Natural killer cell (primary cell): ENCODE measurements around the gene TARP.

Experiments
- ATAC-seq, 3 donors: fragments of 150-1000 bp in 2 of 3; fragments of 200-7000 bp in 1 of 3; cut with Tn5 transposase; 1 replicate in 1 of 3; 2 replicates in 2 of 3; pipeline ENCODE4 v1.10.0; 2021; ENCODE audit warnings: mild to moderate bottlenecking in 2 of 3, moderate library complexity in 2 of 3
- DNase-seq, 2 donors: peaks; one replicate each; pipeline versions ENCODE4 v3.0.0 to v3.0.0-alpha.2; 2013 to 2021; ENCODE audit warnings: mixed read lengths in 1 of 2
- H3K27ac ChIP-seq: one replicate; pipeline ENCODE4 v1.5.1; 2013; ENCODE audit warnings: mild to moderate bottlenecking, low read length
- H3K27me3 ChIP-seq: one replicate; pipeline ENCODE4 v1.6.1; 2013; ENCODE audit warnings: low read length; ENCODE audit not compliant: control insufficient read depth, insufficient read depth
- H3K36me3 ChIP-seq: one replicate; pipeline ENCODE4 v1.6.1; 2013; ENCODE audit warnings: low read length; ENCODE audit not compliant: control insufficient read depth, insufficient read depth
- H3K4me1 ChIP-seq: one replicate; pipeline ENCODE4 v1.6.1; 2013; ENCODE audit warnings: low read length; ENCODE audit not compliant: control insufficient read depth, insufficient read depth
- H3K4me3 ChIP-seq: one replicate; pipeline ENCODE4 v1.5.1; 2013; ENCODE audit warnings: low read length
- H3K9me3 ChIP-seq: one replicate; pipeline ENCODE4 v1.6.1; 2013; ENCODE audit warnings: low read length; ENCODE audit not compliant: control insufficient read depth, insufficient read depth
- H3K27ac Mint-ChIP-seq, 2 donors: one replicate each; pipeline ENCODE4 v1.8.0; 2022; ENCODE audit warnings: mild to moderate bottlenecking in 2 of 2, mixed read lengths in 2 of 2, moderate library complexity in 1 of 2
- H3K27me3 Mint-ChIP-seq, 2 donors: one replicate each; pipeline ENCODE4 v1.8.0; 2022; ENCODE audit warnings: low read depth in 2 of 2, mixed read lengths in 2 of 2
- H3K36me3 Mint-ChIP-seq: one replicate; pipeline ENCODE4 v1.8.0; 2022; ENCODE audit warnings: mixed read lengths
- H3K4me1 Mint-ChIP-seq, 2 donors: one replicate each; pipeline ENCODE4 v1.8.0; 2022; ENCODE audit warnings: mixed read lengths in 2 of 2
- H3K4me3 Mint-ChIP-seq: one replicate; pipeline ENCODE4 v1.8.0; 2022; ENCODE audit warnings: mild to moderate bottlenecking, moderate library complexity, mixed read lengths
- H3K9me3 Mint-ChIP-seq, 2 donors: one replicate each; pipeline ENCODE4 v1.8.0; 2022; ENCODE audit warnings: mixed read lengths in 2 of 2
- WGBS: methylation state at CpG from one replicate; pipeline ENCODE4 v1.1.7; 2013; ENCODE audit warnings: missing lambda C conversion rate; ENCODE audit not compliant: insufficient coverage; 5-methylcytosine and 5-hydroxymethylcytosine counted together
- intact Hi-C: fragments of 100-400 bp; cut with micrococcal nuclease; formaldehyde crosslinking; loops from one replicate; pipeline ENCODE4 v1.14.2; 2022
- TF ChIP-seq, protein P1 (sequence below): fragments of 200-600 bp; IDR thresholded peaks from one replicate; pipeline ENCODE4 v1.8.0; 2022; ENCODE audit warnings: antibody characterized with exemption

The TARP gene

GRCh38 chr7:38315410-38315809, 42.0 kb upstream of the TARP start:
- intact Hi-C loops: no loop called here
- H3K9me3 Mint-ChIP-seq: no peaks in the 10 kb centered on the region
- Histone ChIP-seq H3K4me3 (peak overlapping the region; percentile 69), H3K36me3 (no peaks in the 10 kb centered on the region), H3K9me3 (no peaks in the 10 kb centered on the region), H3K4me1 (peaks cover 62% of the 10 kb centered on the region), H3K27ac (peak overlapping the region; percentile 97), H3K27me3 (no peaks in the 10 kb centered on the region)
- H3K27ac Mint-ChIP-seq: peak overlapping the region; percentile 95 to 99
- ATAC-seq (no peak), DNase-seq (peak in 1 of 2 donors; percentile 5)
- TF ChIP-seq, protein P1, sequence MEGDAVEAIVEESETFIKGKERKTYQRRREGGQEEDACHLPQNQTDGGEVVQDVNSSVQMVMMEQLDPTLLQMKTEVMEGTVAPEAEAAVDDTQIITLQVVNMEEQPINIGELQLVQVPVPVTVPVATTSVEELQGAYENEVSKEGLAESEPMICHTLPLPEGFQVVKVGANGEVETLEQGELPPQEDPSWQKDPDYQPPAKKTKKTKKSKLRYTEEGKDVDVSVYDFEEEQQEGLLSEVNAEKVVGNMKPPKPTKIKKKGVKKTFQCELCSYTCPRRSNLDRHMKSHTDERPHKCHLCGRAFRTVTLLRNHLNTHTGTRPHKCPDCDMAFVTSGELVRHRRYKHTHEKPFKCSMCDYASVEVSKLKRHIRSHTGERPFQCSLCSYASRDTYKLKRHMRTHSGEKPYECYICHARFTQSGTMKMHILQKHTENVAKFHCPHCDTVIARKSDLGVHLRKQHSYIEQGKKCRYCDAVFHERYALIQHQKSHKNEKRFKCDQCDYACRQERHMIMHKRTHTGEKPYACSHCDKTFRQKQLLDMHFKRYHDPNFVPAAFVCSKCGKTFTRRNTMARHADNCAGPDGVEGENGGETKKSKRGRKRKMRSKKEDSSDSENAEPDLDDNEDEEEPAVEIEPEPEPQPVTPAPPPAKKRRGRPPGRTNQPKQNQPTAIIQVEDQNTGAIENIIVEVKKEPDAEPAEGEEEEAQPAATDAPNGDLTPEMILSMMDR: no peak
- H3K4me3 Mint-ChIP-seq: peak overlapping the region; percentile 97
- peaks cover 88 to 90% of the 10 kb centered on the region in 2 donors for H3K4me1 Mint-ChIP-seq
- H3K27me3 Mint-ChIP-seq: no peaks in the 10 kb centered on the region
- H3K36me3 Mint-ChIP-seq: no peaks in the 10 kb centered on the region
- WGBS: 36% methylated on average over 3 of the region's 3 CpGs

- DNase-seq (peak in 1 of 2 donors; percentile 29), ATAC-seq (no peak)
- H3K27me3 Mint-ChIP-seq: no peaks in the 10 kb centered on the region
- no peaks in the 10 kb centered on the region for H3K9me3 Mint-ChIP-seq
- Histone ChIP-seq H3K4me1 (peaks cover 60% of the 10 kb centered on the region), H3K9me3 (no peaks in the 10 kb centered on the region), H3K27ac (peak overlapping the region; percentile 97), H3K36me3 (no peaks in the 10 kb centered on the region), H3K27me3 (no peaks in the 10 kb centered on the region), H3K4me3 (no peak overlapping the region)
- peak overlapping the region; percentile 97 for H3K4me3 Mint-ChIP-seq
- intact Hi-C loops: no loop called here
- no peaks in the 10 kb centered on the region for H3K36me3 Mint-ChIP-seq
- peak overlapping the region; percentile 95 to 99 for H3K27ac Mint-ChIP-seq
- 50% methylated on average over 1 of the region's 2 CpGs for WGBS
- peaks cover 87 to 93% of the 10 kb centered on the region in 2 donors for H3K4me1 Mint-ChIP-seq
- TF ChIP-seq, protein P1: no peak
Measured at GRCh38 chr7:38312821-38313220, 39.4 kb upstream of the TARP start.

DNA sequence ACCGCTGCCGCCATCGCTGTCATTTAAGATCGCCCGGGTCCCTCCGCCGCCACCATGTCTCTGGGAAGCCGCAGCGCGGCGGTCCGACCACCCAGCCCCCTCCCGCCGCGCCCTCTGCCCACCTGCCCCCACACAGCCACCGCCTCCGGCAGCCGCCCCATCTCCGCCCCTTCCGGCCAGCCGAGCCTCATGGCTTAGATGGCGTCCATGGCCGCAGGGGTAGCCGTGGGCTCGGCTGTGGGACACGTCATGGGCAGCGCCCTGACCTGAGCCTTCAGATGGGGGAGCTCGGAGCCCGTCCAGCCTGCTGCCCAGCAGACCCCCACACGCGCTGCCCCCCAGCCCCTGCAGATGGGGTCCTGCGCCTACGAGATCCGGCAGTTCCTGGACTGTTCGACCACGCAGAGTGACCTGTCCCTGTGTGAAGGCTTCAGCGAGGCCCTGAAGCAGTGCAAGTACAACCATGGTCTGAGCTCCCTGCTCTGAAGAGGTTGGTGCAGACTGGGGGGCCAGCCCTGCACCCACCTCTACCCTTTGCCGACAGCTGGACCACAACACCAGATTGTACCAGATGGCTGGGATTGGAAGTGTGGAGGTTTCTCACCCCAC, 38.0 kb upstream of the TARP start:
- H3K4me1 ChIP-seq: peaks cover 70% of the 10 kb centered on the region

More for the DNA sequence above, 38.0 kb upstream of the TARP start:
- intact Hi-C loops: no loop called here
- Mint-ChIP-seq H3K4me1 (peaks cover 87 to 93% of the 10 kb centered on the region in 2 donors), H3K27me3 (no peaks in the 10 kb centered on the region), H3K4me3 (peak overlapping the region; percentile 97), H3K36me3 (no peaks in the 10 kb centered on the region), H3K27ac (peak overlapping the region; percentile 95 to 99), H3K9me3 (peaks cover 2 to 3% of the 10 kb centered on the region in 2 donors)
- H3K9me3 ChIP-seq: no peaks in the 10 kb centered on the region
- no peaks in the 10 kb centered on the region for H3K27me3 ChIP-seq
- H3K36me3 ChIP-seq: no peaks in the 10 kb centered on the region
- TF ChIP-seq, protein P1: no peak
- DNase-seq (peak in 1 of 2 donors; percentile 14), ATAC-seq (peak in 2 of 3 donors; percentile 9 to 32)
- peak overlapping the region; percentile 97 for H3K27ac ChIP-seq
- H3K4me3 ChIP-seq: peak overlapping the region; percentile 59
- 10% methylated on average over 37 of the region's 38 CpGs for WGBS
